B cell (primary cell): Measurements from ENCODE around the gene ZNF213. TPM values are rescaled to one million over a fixed set of nuclear protein-coding genes. Genes with fewer than 3 reads are reported as not detected.

Experiments used
- ATAC-seq: fragments of 200-7000 bp; cut with Tn5 transposase; one replicate; pipeline ENCODE4 v1.10.0; 2021; ENCODE audit warnings: low read depth, mild to moderate bottlenecking, moderate number of reproducible peaks, moderate library complexity
- CTCF ChIA-PET: fragments of 350-600 bp; sonication (Branson Sonifier 250); formaldehyde crosslinking; loops from one replicate; lab custom pipeline; 2021; ENCODE audit warnings: antibody characterized with exemption, inconsistent platforms; lab: Charles Lee
- POLR2A ChIA-PET: fragments of 350-600 bp; sonication (Branson Sonifier 250); formaldehyde crosslinking; loops from one replicate; lab custom pipeline; 2021; ENCODE audit warnings: antibody characterized with exemption; lab: Charles Lee
- DNase-seq: peaks from one replicate; pipeline ENCODE4 v3.0.0; 2013
- H2AFZ ChIP-seq: 2 replicates; pipeline ENCODE4 v1.6.1; 2012; ENCODE audit warnings: mild to moderate bottlenecking, low read depth, low read length; ENCODE audit not compliant: insufficient read depth, poor library complexity, severe bottlenecking
- H3K27ac ChIP-seq, 2 donors: 1 replicate in 1 of 2; 2 replicates in 1 of 2; pipeline ENCODE4 v1.5.1; 2012 to 2013; ENCODE audit warnings: low read length in 2 of 2, mild to moderate bottlenecking in 2 of 2, moderate library complexity in 1 of 2
- H3K27me3 ChIP-seq, 4 experiments: fragments of 200-600 bp in 1 of 4; sonication (generic) in 1 of 4; replicated peaks in 1 of 4; 1 replicate in 2 of 4; 2 replicates in 2 of 4; pipeline versions ENCODE4 v1.6.1 to v1.7.0; 2013 to 2016; ENCODE audit warnings: low read length in 3 of 4, mild to moderate bottlenecking in 2 of 4, mixed read lengths in 1 of 4, moderate library complexity in 1 of 4; ENCODE audit not compliant: insufficient read depth in 4 of 4, control insufficient read depth in 3 of 4; ENCODE audit errors: control extremely low read depth in 1 of 4
- H3K36me3 ChIP-seq, 2 experiments: replicated peaks in 1 of 2; 1 replicate in 1 of 2; 2 replicates in 1 of 2; pipeline versions ENCODE4 v1.6.1 to v1.7.1; 2013; ENCODE audit warnings: low read length in 1 of 2; ENCODE audit not compliant: insufficient read depth in 2 of 2, control insufficient read depth in 1 of 2; ENCODE audit errors: control extremely low read depth in 1 of 2, extremely low read depth in 1 of 2
- H3K4me1 ChIP-seq, 2 donors: fragments of 200-600 bp in 1 of 2; sonication (generic) in 1 of 2; 1 replicate in 1 of 2; 2 replicates in 1 of 2; pipeline versions ENCODE4 v1.5.1 to v1.6.1; 2013 to 2017; ENCODE audit warnings: low read length in 2 of 2; ENCODE audit not compliant: control insufficient read depth in 2 of 2, insufficient read depth in 2 of 2
- H3K4me2 ChIP-seq: replicated peaks from 2 replicates; pipeline ENCODE3; 2012; ENCODE audit warnings: mild to moderate bottlenecking, low read depth, low read length; ENCODE audit not compliant: poor library complexity, severe bottlenecking
- H3K4me3 ChIP-seq, 5 experiments: fragments of 200-600 bp in 1 of 5; sonication (generic) in 1 of 5; 1 replicate in 3 of 5; 2 replicates in 2 of 5; pipeline versions ENCODE4 v1.5.1 to v1.7.0; 2011 to 2016; ENCODE audit warnings: low read length in 4 of 5, mild to moderate bottlenecking in 4 of 5, low read depth in 2 of 5, control low read depth in 1 of 5, moderate library complexity in 1 of 5; ENCODE audit not compliant: insufficient read depth in 1 of 5; ENCODE audit errors: control extremely low read depth in 1 of 5, extremely low read depth in 1 of 5
- H3K79me2 ChIP-seq: fragments of 200-600 bp; sonication (generic); one replicate; pipeline ENCODE4 v1.6.0; 2016; ENCODE audit warnings: low read length; ENCODE audit not compliant: control insufficient read depth, insufficient read depth
- H3K9ac ChIP-seq: fragments of 200-600 bp; sonication (generic); 2 replicates; pipeline ENCODE4 v1.6.1; 2017; ENCODE audit warnings: mild to moderate bottlenecking, low read length, moderate library complexity
- H3K9me3 ChIP-seq, 3 donors: one replicate each; pipeline versions ENCODE4 v1.6.1 to v1.7.1; 2013; ENCODE audit warnings: low read length in 2 of 3; ENCODE audit not compliant: control insufficient read depth in 2 of 3, insufficient read depth in 1 of 3; ENCODE audit errors: control extremely low read depth in 1 of 3
- H4K20me1 ChIP-seq: 2 replicates; pipeline ENCODE4 v1.6.0; 2012; ENCODE audit warnings: mild to moderate bottlenecking, low read length; ENCODE audit not compliant: insufficient read depth, control insufficient read depth, poor library complexity, severe bottlenecking
- H3K27ac Mint-ChIP-seq: one replicate; pipeline ENCODE4 v1.8.0; 2021; ENCODE audit warnings: mixed read lengths
- H3K27me3 Mint-ChIP-seq: one replicate; pipeline ENCODE4 v1.8.0; 2021; ENCODE audit warnings: mixed read lengths
- H3K4me1 Mint-ChIP-seq: one replicate; pipeline ENCODE4 v1.8.0; 2021; ENCODE audit warnings: mixed read lengths
- H3K4me3 Mint-ChIP-seq: one replicate; pipeline ENCODE4 v1.8.0; 2021; ENCODE audit warnings: mixed read lengths
- H3K9me3 Mint-ChIP-seq: one replicate; pipeline ENCODE4 v1.8.0; 2022; ENCODE audit warnings: mixed read lengths; ENCODE audit not compliant: insufficient read depth
- CTCF ChIP-seq: fragments of 200-600 bp; IDR thresholded peaks from one replicate; pipeline ENCODE4 v1.8.0; 2022; ENCODE audit warnings: antibody characterized with exemption, mild to moderate bottlenecking
- EZH2 ChIP-seq: IDR thresholded peaks from 2 replicates; pipeline ENCODE4 v1.6.1; 2012; ENCODE audit warnings: borderline replicate concordance, low read depth, mild to moderate bottlenecking, moderate library complexity, low read length; ENCODE audit not compliant: insufficient read depth, poor library complexity, severe bottlenecking
- WGBS: methylation state at CpG from one replicate; pipeline ENCODE4 v1.1.5; 2013; ENCODE audit warnings: missing lambda C conversion rate; ENCODE audit not compliant: insufficient coverage; 5-methylcytosine and 5-hydroxymethylcytosine counted together
- intact Hi-C: fragments of 100-400 bp; cut with micrococcal nuclease; formaldehyde crosslinking; loops from one replicate; pipeline ENCODE4 v1.10.0; 2022
- polyA plus RNA-seq: library from polyadenylated mRNA; depleted of rRNA; stranded (reverse); fragments of >200 nt; gene quantifications from 2 replicates; pipeline ENCODE4 v1.2.3, GENCODE V29; 2012
- total RNA-seq, 2 donors: library from RNA; stranded (reverse); fragments of 120-200 nt in 1 of 2; gene quantifications; 1 replicate in 1 of 2; 2 replicates in 1 of 2; pipeline versions ENCODE4 v1.2.3 to v1.2.4, GENCODE V29; 2013 to 2022

Gene ZNF213
- total and polyA plus RNA-seq, 2 donors (not counting 1 experiment from before 2014, with no cell fraction given): 1.4 to 7.2 TPM

- H3K4me1 ChIP-seq: peaks cover 17 to 27% of the 10 kb centered on the region in 2 donors
- peak overlapping the region; percentile 99 for H3K4me2 ChIP-seq
- Mint-ChIP-seq H3K4me3 (peak overlapping the region; percentile 93), H3K4me1 (peaks cover 18% of the 10 kb centered on the region), H3K9me3 (peaks cover 5% of the 10 kb centered on the region), H3K27ac (peak overlapping the region; percentile 95), H3K27me3 (peaks cover 2% of the 10 kb centered on the region)
- TF ChIP-seq EZH2: no peak
- TF ChIP-seq CTCF: no peak
- WGBS: under 1% methylated on average over 61 of the region's 70 CpGs
- intact Hi-C loops: loop anchor here (1.0 to 10.0 kb wide), 4 partner anchors 8 to 106 kb away; no protein-coding TSS in a partner anchor
- H4K20me1 ChIP-seq: no peaks in the 10 kb centered on the region
- no peaks in the 10 kb centered on the region for H3K79me2 ChIP-seq
- ATAC-seq: peak; percentile 91
- peak overlapping the region; percentile 67 to 96 (median 84) for H3K4me3 ChIP-seq
- CTCF ChIA-PET: interaction anchor here (0.6 to 3.2 kb wide), 8 partner anchors 9 to 341 kb away, joined by 3 to 13 read pairs (median 4); partner anchors contain the start of gene ZNF213
- POLR2A ChIA-PET: interaction anchor here (0.6 to 2.7 kb wide), 14 partner anchors 9 to 242 kb away, joined by 3 to 27 read pairs (median 3); partner anchors contain the start of genes HCFC1R1, THOC6, ZNF213 and ZSCAN32
- peaks cover 0 to 6% (median 2%) of the 10 kb centered on the region in 4 experiments for H3K27me3 ChIP-seq
- peak; percentile 92 for DNase-seq
- peak overlapping the region; percentile 88 for H3K9ac ChIP-seq
- H2AFZ ChIP-seq: peak overlapping the region; percentile 84
- H3K9me3 ChIP-seq: peaks cover 0 to 34% (median 3%) of the 10 kb centered on the region in 3 donors
- peak overlapping the region; percentile 43 to 60 for H3K27ac ChIP-seq
- H3K36me3 ChIP-seq: no peaks in the 10 kb centered on the region
Measured at GRCh38 chr16:3158510-3159314, 23.9 kb downstream of the ZNF213 start.
